A549 treated with AZD2906 at 1 μM for 4 hours (cell line): Measurements from ENCODE around the gene SC5D. TPM values are rescaled to one million over a fixed set of nuclear protein-coding genes. Genes with fewer than 3 reads are reported as not detected.

Experiments used
- total RNA-seq: library from RNA; stranded (reverse); fragments of 200-300 nt; extraction: Qiagen RNA extraction; gene quantifications from 5 replicates; pipeline ENCODE4 v1.2.3, GENCODE V29; 2022

SC5D gene, protein sequence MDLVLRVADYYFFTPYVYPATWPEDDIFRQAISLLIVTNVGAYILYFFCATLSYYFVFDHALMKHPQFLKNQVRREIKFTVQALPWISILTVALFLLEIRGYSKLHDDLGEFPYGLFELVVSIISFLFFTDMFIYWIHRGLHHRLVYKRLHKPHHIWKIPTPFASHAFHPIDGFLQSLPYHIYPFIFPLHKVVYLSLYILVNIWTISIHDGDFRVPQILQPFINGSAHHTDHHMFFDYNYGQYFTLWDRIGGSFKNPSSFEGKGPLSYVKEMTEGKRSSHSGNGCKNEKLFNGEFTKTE
- total RNA-seq: 8.4 to 10.6 TPM (median 9.6 TPM) in 5 replicates

DNA sequence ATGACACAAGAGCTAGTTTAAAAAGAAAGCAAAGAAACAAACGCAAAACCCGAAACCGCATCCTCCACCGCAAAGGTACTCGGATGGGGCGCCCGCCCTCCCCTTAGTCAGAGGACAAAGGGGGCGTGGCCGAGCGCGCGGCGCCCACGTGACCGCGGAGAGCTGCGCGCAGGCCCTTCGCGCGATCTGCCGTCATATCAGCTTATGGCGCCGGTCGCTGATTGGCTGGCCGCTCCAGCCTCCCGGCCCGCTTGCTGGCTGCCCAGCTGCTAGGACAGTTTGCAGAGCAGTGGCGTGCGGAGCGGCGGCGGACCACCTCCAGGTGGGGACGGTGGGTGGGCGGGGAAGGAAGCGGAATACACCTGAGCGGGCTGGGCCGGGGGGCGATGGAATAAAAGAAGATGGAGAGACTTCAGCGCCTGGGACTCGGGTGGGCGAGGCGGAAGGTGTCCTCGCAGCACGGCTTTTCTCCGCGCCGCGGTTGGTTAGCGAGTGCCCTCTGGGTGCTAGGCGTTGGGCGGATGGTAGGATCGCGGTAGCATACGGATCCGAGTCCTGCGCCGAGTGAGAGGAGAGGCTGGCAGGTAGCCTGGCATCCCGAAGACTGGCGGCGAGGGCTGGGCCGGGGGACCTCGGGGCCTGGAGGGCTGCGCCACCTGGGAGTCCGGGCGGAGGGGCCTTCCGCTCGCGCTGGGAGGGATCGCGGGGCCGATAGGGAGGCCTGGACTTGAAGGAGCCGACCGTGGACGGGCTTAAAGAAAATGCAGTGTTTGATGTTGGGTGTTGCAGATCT lies at the start of gene SC5D:
TSS of gene SC5D (plus strand) at position 277 of the 793 bp plus-strand sequence. CDS start 10,605 bp downstream, outside the sequence.

Other genes with a start within 250 kb of the SC5D start
- gene TECTA, start 191.5 kb upstream of the SC5D start, total RNA-seq: 0.02 to 0.14 TPM (median 0.06 TPM) in 5 replicates
- 1.2 to 1.5 TPM (median 1.4 TPM) in 5 replicates for gene SORL1, start 159.5 kb downstream of the SC5D start, total RNA-seq